HL-60 (cell line): Measurements from ENCODE around the gene KNOP1.

Source experiments
- DNase-seq, 2 experiments: peaks; one replicate each; pipeline ENCODE4 v3.0.0-alpha.2; 2010 to 2020; ENCODE audit warnings: low read depth in 1 of 2, low spot score in 1 of 2
- H3K27ac ChIP-seq: fragments of 250-450 bp; sonication (Bioruptor Pico); replicated peaks from 2 replicates; pipeline ENCODE4 v1.5.1; 2020; ENCODE audit warnings: mild to moderate bottlenecking, moderate library complexity
- H3K27me3 ChIP-seq: fragments of 250-450 bp; sonication (Bioruptor Pico); 2 replicates; pipeline ENCODE4 v1.5.1; 2021; ENCODE audit warnings: mild to moderate bottlenecking, moderate library complexity; ENCODE audit not compliant: insufficient read depth, poor library complexity, severe bottlenecking
- H3K4me3 ChIP-seq: replicated peaks from 2 replicates; pipeline ENCODE4 v1.5.1; 2011; ENCODE audit warnings: mild to moderate bottlenecking, control low read depth, low read length; ENCODE audit not compliant: insufficient read depth
- CTCF ChIP-seq: IDR thresholded peaks from one replicate; pipeline ENCODE4 v1.5.1; 2011; ENCODE audit warnings: low read length, control low read depth, inconsistent platforms; ENCODE audit not compliant: insufficient read depth
- GABPA ChIP-seq: IDR thresholded peaks from 2 replicates; pipeline ENCODE4 v1.6.1; 2012; ENCODE audit warnings: low read depth
- POLR2AphosphoS5 ChIP-seq: IDR thresholded peaks from 2 replicates; pipeline ENCODE4 v1.6.1; 2012; ENCODE audit warnings: low read depth
- REST ChIP-seq: IDR thresholded peaks from 2 replicates; pipeline ENCODE4 v1.6.1; 2012; ENCODE audit warnings: low read depth; ENCODE audit not compliant: insufficient replicate concordance
- SPI1 ChIP-seq: IDR thresholded peaks from 2 replicates; pipeline ENCODE4 v1.6.1; 2012; ENCODE audit warnings: low read depth, mild to moderate bottlenecking, borderline replicate concordance

KNOP1 gene

DNA sequence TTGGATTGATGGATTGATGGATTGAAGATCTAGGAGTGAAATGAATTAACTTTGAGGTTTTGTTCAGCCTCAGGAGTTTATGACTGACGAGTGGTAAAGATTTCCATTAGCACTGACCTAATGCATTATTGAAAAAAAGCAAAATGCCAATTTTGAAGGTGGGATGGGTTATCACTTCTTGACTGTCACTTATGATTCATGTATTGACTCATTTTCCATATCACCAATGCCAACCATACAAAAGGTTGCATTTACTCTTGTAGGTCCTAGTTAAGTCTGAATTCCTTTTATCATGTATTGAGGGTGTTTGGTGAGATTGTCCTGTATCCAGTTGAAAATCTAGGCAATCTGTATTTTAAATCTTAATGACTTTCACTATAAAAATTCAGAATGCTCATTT lies 57.6 kb downstream of the KNOP1 start:
- TF ChIP-seq SPI1, result no peak
- TF ChIP-seq CTCF, result no peak
- TF ChIP-seq GABPA, result no peak
- no peak for TF ChIP-seq POLR2AphosphoS5
- no peak for TF ChIP-seq REST
- DNase-seq, result no peak
- Histone ChIP-seq H3K27ac (no peak overlapping the region), H3K27me3 (no peaks in the 10 kb centered on the region), H3K4me3 (no peak overlapping the region)

DNA sequence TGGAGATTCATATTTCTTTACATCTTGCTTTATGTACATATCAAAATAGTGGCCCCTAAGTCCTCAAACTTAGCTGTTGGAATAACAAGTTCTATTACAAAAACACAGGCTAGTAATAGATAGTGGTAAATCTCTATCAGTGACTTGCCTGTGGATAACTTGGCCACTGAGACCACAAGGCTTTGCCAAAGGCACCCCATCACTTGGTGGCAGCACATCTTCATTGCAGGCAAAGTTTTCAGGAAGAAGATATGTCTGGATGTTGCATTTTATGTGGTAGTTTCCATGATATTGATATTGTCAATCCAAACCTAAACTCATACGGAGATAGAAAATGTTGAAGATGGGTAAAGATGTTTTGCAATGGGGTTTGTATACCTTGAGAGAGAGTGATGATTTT lies 58.5 kb downstream of the KNOP1 start:
- Histone ChIP-seq H3K27ac (no peak overlapping the region), H3K4me3 (no peak overlapping the region), H3K27me3 (no peaks in the 10 kb centered on the region)
- TF ChIP-seq CTCF, result no peak
- no peak for TF ChIP-seq POLR2AphosphoS5
- no peak for TF ChIP-seq GABPA
- no peak for TF ChIP-seq SPI1
- no peak for TF ChIP-seq REST
- no peak for DNase-seq

DNA sequence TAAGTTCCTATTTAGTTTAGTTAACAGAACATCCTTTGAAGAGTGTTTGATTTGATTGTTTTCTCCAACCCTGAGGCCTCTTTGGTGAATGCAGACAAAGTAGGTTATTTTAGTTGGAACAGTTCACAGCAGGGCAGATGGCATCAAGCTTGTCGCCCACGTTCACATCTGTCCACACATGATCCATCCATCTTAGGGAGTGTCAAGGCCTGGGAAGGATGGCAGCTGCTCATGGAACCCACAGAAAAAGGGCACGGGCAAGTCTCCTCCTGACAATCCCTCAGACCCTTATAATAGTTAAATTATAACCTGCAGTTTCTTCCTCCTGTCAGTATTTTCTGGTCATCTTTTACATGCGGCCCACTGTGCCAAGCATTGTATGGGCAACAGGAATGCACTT lies 60.2 kb downstream of the KNOP1 start:
- no peak for DNase-seq
- Histone ChIP-seq H3K27me3 (no peaks in the 10 kb centered on the region), H3K4me3 (no peak overlapping the region), H3K27ac (no peak overlapping the region)
- TF ChIP-seq GABPA (no peak), REST (no peak), CTCF (no peak), SPI1 (no peak)
